Hepatocyte (in vitro differentiated cells): ENCODE measurements around the gene RALA. TPM values are rescaled to one million over a fixed set of nuclear protein-coding genes. Genes with fewer than 3 reads are reported as not detected.
A peak's percentile ranks its signal among the peaks of the same experiment; 100 is the strongest.

Experiments
- DNase-seq: peaks from one replicate; pipeline ENCODE4 v3.0.0-alpha.2; 2016; ENCODE audit warnings: low spot score
- H2AFZ ChIP-seq: fragments of 200-600 bp; sonication (generic); 2 replicates; pipeline ENCODE4 v1.6.0; 2016; ENCODE audit warnings: antibody characterized with exemption, mild to moderate bottlenecking
- H3K27ac ChIP-seq: fragments of 200-600 bp; sonication (generic); 2 replicates; pipeline ENCODE4 v1.5.1; 2016; ENCODE audit warnings: mild to moderate bottlenecking
- H3K27me3 ChIP-seq: fragments of 200-600 bp; sonication (generic); 2 replicates; pipeline ENCODE4 v1.6.1; 2016
- H3K36me3 ChIP-seq: fragments of 200-600 bp; sonication (generic); replicated peaks from 2 replicates; pipeline ENCODE4 v1.5.1; 2016; ENCODE audit warnings: low read depth; ENCODE audit not compliant: insufficient read depth
- H3K4me1 ChIP-seq: fragments of 200-600 bp; sonication (generic); 2 replicates; pipeline ENCODE4 v1.5.1; 2016; ENCODE audit warnings: mild to moderate bottlenecking, moderate library complexity; ENCODE audit not compliant: insufficient read depth
- H3K4me2 ChIP-seq: fragments of 200-600 bp; sonication (generic); 2 replicates; pipeline ENCODE4 v1.6.0; 2016
- H3K4me3 ChIP-seq: fragments of 200-600 bp; sonication (generic); 2 replicates; pipeline ENCODE4 v1.5.1; 2016; ENCODE audit warnings: mild to moderate bottlenecking
- H3K79me2 ChIP-seq: fragments of 200-600 bp; sonication (generic); 2 replicates; pipeline ENCODE4 v1.6.0; 2017; ENCODE audit warnings: mild to moderate bottlenecking
- H3K9me2 ChIP-seq: fragments of 200-600 bp; sonication (generic); replicated peaks from 2 replicates; pipeline ENCODE4 v1.6.0; 2017; ENCODE audit warnings: mild to moderate bottlenecking; ENCODE audit not compliant: insufficient read depth
- H3K9me3 ChIP-seq: fragments of 200-600 bp; sonication (generic); 2 replicates; pipeline ENCODE4 v1.5.1; 2016; ENCODE audit warnings: low read depth, mild to moderate bottlenecking
- H4K20me1 ChIP-seq: fragments of 200-600 bp; sonication (generic); 2 replicates; pipeline ENCODE4 v1.6.0; 2016; ENCODE audit warnings: mild to moderate bottlenecking; ENCODE audit not compliant: insufficient read depth, poor library complexity, severe bottlenecking
- CTCF ChIP-seq: fragments of 200-600 bp; sonication (generic); IDR thresholded peaks from 2 replicates; pipeline ENCODE4 v1.5.1; 2016; ENCODE audit warnings: antibody characterized with exemption, mild to moderate bottlenecking; ENCODE audit not compliant: poor library complexity
- EZH2 ChIP-seq: fragments of 200-600 bp; sonication (generic); IDR thresholded peaks from 2 replicates; pipeline ENCODE4 v1.6.1; 2016; ENCODE audit warnings: antibody characterized with exemption, mild to moderate bottlenecking, borderline replicate concordance
- EZH2phosphoT487 ChIP-seq: fragments of 200-600 bp; sonication (generic); IDR thresholded peaks from one replicate; pipeline ENCODE4 v1.6.1; 2018; ENCODE audit warnings: antibody characterized with exemption, mild to moderate bottlenecking, low read depth, moderate library complexity; ENCODE audit not compliant: unreplicated experiment, severe bottlenecking
- WGBS: methylation state at CpG from one replicate; pipeline ENCODE4 v1.1.6; 2016; ENCODE audit warnings: low lambda C conversion rate; ENCODE audit errors: missing lambda C conversion rate; 5-methylcytosine and 5-hydroxymethylcytosine counted together
- polyA plus RNA-seq: library from polyadenylated mRNA; unstranded; fragments of >200 nt; fragmentation: Nextera tagmentation; extraction: Ambion mirVana; gene quantifications from 2 replicates; pipeline ENCODE4 v1.2.1, GENCODE V29; 2016
- total RNA-seq: library from RNA; depleted of rRNA; stranded (reverse); fragments of >200 nt; gene quantifications from 2 replicates; pipeline ENCODE4 v1.2.3, GENCODE V29; 2014

RALA gene
- total and polyA plus RNA-seq, 2 experiments from 2014 or later: 25.5 to 42.8 TPM

- H3K4me2 ChIP-seq: no peak overlapping the region
- no peaks in the 10 kb centered on the region for H3K27me3 ChIP-seq
- WGBS: 92% methylated on average over 3 of the region's 3 CpGs
- no peak for TF ChIP-seq EZH2
- no peak for TF ChIP-seq EZH2phosphoT487
- TF ChIP-seq CTCF: no peak
- H3K36me3 ChIP-seq: peaks cover 17% of the 10 kb centered on the region
- no peaks in the 10 kb centered on the region for H3K9me2 ChIP-seq
- no peaks in the 10 kb centered on the region for H3K4me1 ChIP-seq
- H3K79me2 ChIP-seq: no peaks in the 10 kb centered on the region
- H4K20me1 ChIP-seq: no peaks in the 10 kb centered on the region
- no peak overlapping the region for H3K4me3 ChIP-seq
- no peak for DNase-seq
- peak overlapping the region; percentile 17 for H3K27ac ChIP-seq
- no peaks in the 10 kb centered on the region for H3K9me3 ChIP-seq
- no peak overlapping the region for H2AFZ ChIP-seq
Observed at GRCh38 chr7:39695852-39696586, 72.6 kb downstream of the RALA start.

DNA sequence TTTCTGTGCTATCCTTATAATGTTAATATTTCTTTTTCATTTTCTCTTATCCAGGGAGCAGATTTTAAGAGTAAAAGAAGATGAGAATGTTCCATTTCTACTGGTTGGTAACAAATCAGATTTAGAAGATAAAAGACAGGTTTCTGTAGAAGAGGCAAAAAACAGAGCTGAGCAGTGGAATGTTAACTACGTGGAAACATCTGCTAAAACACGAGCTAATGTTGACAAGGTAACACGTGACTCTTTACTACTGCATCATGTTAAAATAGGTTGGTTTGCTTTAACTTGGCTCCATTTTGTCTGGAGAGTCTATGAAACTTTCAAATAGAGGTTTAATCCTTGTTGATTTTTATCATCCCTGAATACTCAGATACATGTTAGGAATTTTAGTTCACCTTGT, 73.3 kb downstream of the RALA start:
- no peaks in the 10 kb centered on the region for H3K79me2 ChIP-seq
- no peak overlapping the region for H2AFZ ChIP-seq
- H3K36me3 ChIP-seq: peaks cover 17% of the 10 kb centered on the region
- H3K9me3 ChIP-seq: no peaks in the 10 kb centered on the region
- DNase-seq: no peak
- no peaks in the 10 kb centered on the region for H4K20me1 ChIP-seq
- H3K27ac ChIP-seq: peak overlapping the region; percentile 53
- no peak overlapping the region for H3K4me3 ChIP-seq
- H3K4me1 ChIP-seq: no peaks in the 10 kb centered on the region
- H3K27me3 ChIP-seq: no peaks in the 10 kb centered on the region
- H3K9me2 ChIP-seq: no peaks in the 10 kb centered on the region
- WGBS: 26% methylated on average over 3 of the region's 3 CpGs
- TF ChIP-seq EZH2phosphoT487 (no peak), CTCF (no peak), EZH2 (no peak)
- no peak overlapping the region for H3K4me2 ChIP-seq

GRCh38 chr7:39697483-39697882, 74.1 kb downstream of the RALA start:
- H3K36me3 ChIP-seq: peaks cover 17% of the 10 kb centered on the region
- WGBS: 86% methylated on average over 1 of the region's 1 CpG

More at GRCh38 chr7:39697483-39697882, 74.1 kb downstream of the RALA start:
- no peaks in the 10 kb centered on the region for H3K9me3 ChIP-seq
- H3K27me3 ChIP-seq: no peaks in the 10 kb centered on the region
- no peak for DNase-seq
- no peaks in the 10 kb centered on the region for H3K79me2 ChIP-seq
- no peak overlapping the region for H3K4me2 ChIP-seq
- no peaks in the 10 kb centered on the region for H4K20me1 ChIP-seq
- TF ChIP-seq EZH2 (no peak), EZH2phosphoT487 (no peak), CTCF (no peak)
- H3K9me2 ChIP-seq: no peaks in the 10 kb centered on the region
- H3K4me3 ChIP-seq: no peak overlapping the region
- no peak overlapping the region for H3K27ac ChIP-seq
- H3K4me1 ChIP-seq: no peaks in the 10 kb centered on the region
- no peak overlapping the region for H2AFZ ChIP-seq
